Tibial nerve (tissue), 4 donors: ENCODE data around the gene GIMAP4.

ENCODE experiments used
- CTCF ChIP-seq, 5 experiments: fragments of 200-600 bp in 3 of 5; fragments of 450-650 bp in 2 of 5; sonication (generic) in 3 of 5; IDR thresholded peaks; one replicate each; pipeline ENCODE4 v1.5.1; 2016 to 2019; ENCODE audit warnings: antibody characterized with exemption in 5 of 5, mild to moderate bottlenecking in 3 of 5, moderate library complexity in 2 of 5
- EP300 ChIP-seq, 2 donors: sonication (generic); formaldehyde crosslinking; IDR thresholded peaks; one replicate each; pipeline ENCODE4 v1.6.1; 2017; ENCODE audit warnings: antibody characterized with exemption in 2 of 2, mild to moderate bottlenecking in 1 of 2
- POLR2A ChIP-seq, 2 donors: fragments of 450-650 bp; IDR thresholded peaks; one replicate each; pipeline ENCODE4 v1.6.1; 2017; ENCODE audit warnings: antibody characterized with exemption in 2 of 2, mild to moderate bottlenecking in 2 of 2, moderate library complexity in 2 of 2

- TF ChIP-seq CTCF (IDR thresholded peaks at IDR 0.05) (no peak), EP300 (IDR thresholded peaks at IDR 0.05) (no peak), POLR2A (IDR thresholded peaks at IDR 0.05) (no peak)
Observed at GRCh38 chr7:150572496-150572895, 5.3 kb downstream of the GIMAP4 start.
